Stimulated activated CD8-positive, alpha-beta memory T cell treated with anti-CD3 and anti-CD28 coated beads, Interleukin-15, amount 100 ng/mL, for 1 hour (primary cell): Measurements from ENCODE around the gene SORCS2.

Experiments used
- DNase-seq: peaks from one replicate; pipeline ENCODE4 v3.0.0-alpha.2; 2020; ENCODE audit warnings: low read depth

Gene SORCS2

GRCh38 chr4:7668826-7669225 lies 476.5 kb downstream of the SORCS2 start:
- DNase-seq, result no peak

- DNase-seq, result no peak
Observed at GRCh38 chr4:7672601-7673000, 480.3 kb downstream of the SORCS2 start.

- no peak for DNase-seq
Observed at GRCh38 chr4:7673121-7673520, 480.8 kb downstream of the SORCS2 start.

- DNase-seq, result no peak
Observed at GRCh38 chr4:7674706-7675105, 482.4 kb downstream of the SORCS2 start.

GRCh38 chr4:7675136-7675535 lies 482.8 kb downstream of the SORCS2 start:
- no peak for DNase-seq

GRCh38 chr4:7675612-7676320 lies 483.4 kb downstream of the SORCS2 start:
- no peak for DNase-seq

- DNase-seq, result no peak
Observed at GRCh38 chr4:7676398-7676922, 484.1 kb downstream of the SORCS2 start.

- no peak for DNase-seq
Observed at GRCh38 chr4:7677086-7677485, 484.7 kb downstream of the SORCS2 start.

GRCh38 chr4:7677799-7678301 lies 485.5 kb downstream of the SORCS2 start:
- DNase-seq, result no peak

GRCh38 chr4:7678318-7678852 lies 486.0 kb downstream of the SORCS2 start:
- no peak for DNase-seq

GRCh38 chr4:7679406-7680040 lies 487.2 kb downstream of the SORCS2 start:
- DNase-seq, result no peak

- DNase-seq, result no peak
Observed at GRCh38 chr4:7680106-7680505, 487.8 kb downstream of the SORCS2 start.

- no peak for DNase-seq
Observed at GRCh38 chr4:7680731-7681130, 488.4 kb downstream of the SORCS2 start.

GRCh38 chr4:7683126-7683703 lies 490.9 kb downstream of the SORCS2 start:
- no peak for DNase-seq

- no peak for DNase-seq
Observed at GRCh38 chr4:7684294-7684693, 492.0 kb downstream of the SORCS2 start.

GRCh38 chr4:7686070-7686870 lies 493.9 kb downstream of the SORCS2 start:
- DNase-seq, result no peak

- no peak for DNase-seq
Observed at GRCh38 chr4:7687006-7687405, 494.7 kb downstream of the SORCS2 start.

GRCh38 chr4:7687796-7688195 lies 495.5 kb downstream of the SORCS2 start:
- no peak for DNase-seq

GRCh38 chr4:7689773-7690693 lies 497.7 kb downstream of the SORCS2 start:
- no peak for DNase-seq

GRCh38 chr4:7691061-7691460 lies 498.7 kb downstream of the SORCS2 start:
- DNase-seq, result no peak

- no peak for DNase-seq
Observed at GRCh38 chr4:7691982-7692381, 499.6 kb downstream of the SORCS2 start.
